ENCODE data around the gene TCL1B. TPM values are rescaled to one million over a fixed set of nuclear protein-coding genes. Genes with fewer than 3 reads are reported as not detected.

Gene TCL1B
- polyA plus RNA-seq, 3 donors = 0.30 to 0.42 (median 0.36) TPM

DNA sequence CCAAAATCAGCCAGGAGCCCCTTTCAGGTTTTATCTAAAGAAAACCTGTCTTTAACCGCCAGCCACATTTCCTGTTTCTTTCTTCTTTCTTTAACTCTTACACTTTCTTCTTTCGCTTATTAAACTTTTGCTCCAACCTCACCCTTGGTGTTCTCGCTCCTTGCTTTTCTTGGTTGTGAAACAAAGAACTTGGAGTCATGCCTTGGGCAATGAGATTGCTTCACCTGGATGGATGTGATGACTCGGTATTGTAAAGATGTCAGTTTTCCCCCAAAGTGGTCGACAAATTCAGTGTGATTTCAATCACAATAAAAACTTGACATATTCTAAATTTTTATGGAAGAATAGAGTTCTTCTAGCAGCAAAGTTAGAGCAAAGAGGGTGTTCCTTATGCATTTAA lies 43.9 kb downstream of the TCL1B start:
- no peak for DNase-seq (ENCODE audit: extremely low read depth in 1 of 11, low read depth in 9 of 11, low spot score in 4 of 11)

DNA sequence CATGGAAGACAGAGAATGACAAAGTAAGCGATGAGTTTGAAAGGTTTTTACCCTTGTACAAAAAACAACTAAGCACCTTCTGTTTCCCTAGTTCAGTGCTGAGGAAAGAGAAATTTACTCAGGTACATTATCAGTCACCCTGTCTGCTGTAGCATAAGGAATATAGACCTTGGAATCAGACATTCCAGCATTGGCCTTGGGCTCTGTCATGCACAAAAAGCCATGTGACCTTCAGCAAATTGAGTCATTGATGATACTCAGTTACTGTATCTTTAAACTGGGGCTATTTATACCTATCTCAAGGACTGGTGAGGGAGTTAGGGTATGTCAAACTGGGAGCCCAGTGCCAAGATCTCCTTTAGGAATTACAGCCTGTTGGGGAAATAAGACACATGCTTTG lies 47.0 kb downstream of the TCL1B start:
- no peak for DNase-seq (ENCODE audit: extremely low read depth in 1 of 11, low read depth in 9 of 11, low spot score in 4 of 11)

GRCh38 chr14:95739356-95739755 lies 53.1 kb downstream of the TCL1B start:
- no peak for DNase-seq (ENCODE audit: extremely low read depth in 1 of 11, low read depth in 9 of 11, low spot score in 4 of 11)

DNA sequence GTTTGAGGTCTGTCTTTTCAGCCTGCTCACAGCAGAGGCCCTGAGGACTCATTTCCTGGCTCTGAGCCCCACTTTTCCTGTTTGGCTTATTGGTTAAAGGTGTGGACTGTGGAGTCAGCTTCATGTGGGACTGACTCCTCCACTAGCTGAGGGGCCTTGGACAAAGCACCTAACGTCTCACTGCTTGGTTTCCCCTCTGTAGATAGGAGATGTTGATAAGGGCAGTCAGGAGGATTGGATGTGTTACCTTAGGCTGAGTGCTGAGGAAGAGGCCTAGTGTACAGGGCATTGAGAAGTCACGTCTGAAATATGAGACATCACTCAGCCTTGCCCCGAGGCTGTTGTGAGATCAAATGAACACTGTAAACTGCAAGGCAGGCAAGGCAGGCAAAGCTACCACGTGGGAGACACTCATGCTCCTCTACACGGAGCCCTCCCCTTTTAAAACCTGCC lies 54.8 kb downstream of the TCL1B start:
- peak in 7 of 11 donors; percentile 6 to 36 (median 23) for DNase-seq (ENCODE audit: extremely low read depth in 1 of 11, low read depth in 9 of 11, low spot score in 4 of 11)

- DNase-seq (ENCODE audit: extremely low read depth in 1 of 11, low read depth in 9 of 11, low spot score in 4 of 11) = no peak
Measured at GRCh38 chr14:95741781-95742180, 55.6 kb downstream of the TCL1B start.

Other genes with a start within 250 kb of the TCL1B start
- 1 to 10 TPM; 1.9 to 2.2 (median 2.1) TPM for gene SYNE3, start 169.8 kb upstream of the TCL1B start, polyA plus RNA-seq (ENCODE audit: insufficient read length in 3 of 3)
- 10 to 100 TPM; 65.9 to 87.6 (median 72.3) TPM for gene GLRX5, start 151.4 kb upstream of the TCL1B start, polyA plus RNA-seq (ENCODE audit: insufficient read length in 3 of 3)
- gene TCL1A, start 27.7 kb downstream of the TCL1B start, polyA plus RNA-seq (ENCODE audit: insufficient read length in 3 of 3) = 1 to 10 TPM in 2 of 3 donors, under 1 TPM in 1; 0.61 to 1.3 (median 1.1) TPM
- under 1 TPM; 0.25 to 0.71 (median 0.32) TPM for gene TUNAR, start 190.4 kb downstream of the TCL1B start, polyA plus RNA-seq (ENCODE audit: insufficient read length in 3 of 3)